Coronary artery (tissue), 2 donors: Measurements from ENCODE around the gene IAH1.

Source experiments
- DNase-seq: peaks from one replicate; pipeline ENCODE4 v3.0.0-alpha.2; 2017; ENCODE audit warnings: low spot score
- H3K27ac ChIP-seq, 2 donors: fragments of 200-600 bp; sonication (generic); one replicate each; pipeline ENCODE4 v1.5.1; 2016 to 2019
- H3K4me3 ChIP-seq: fragments of 200-600 bp; sonication (generic); 2 replicates; pipeline ENCODE4 v1.5.1; 2016; ENCODE audit warnings: mild to moderate bottlenecking, moderate library complexity
- CTCF ChIP-seq: fragments of 200-600 bp; sonication (generic); IDR thresholded peaks from one replicate; pipeline ENCODE4 v1.5.1; 2019; ENCODE audit warnings: antibody characterized with exemption

The IAH1 gene

GRCh38 chr2:9473308-9473984 is 905 bp upstream of the IAH1 start:
- no peak for DNase-seq
- H3K4me3 ChIP-seq = peak overlapping the region; percentile 94
- H3K27ac ChIP-seq = peak overlapping the region; percentile 93 to 94
- TF ChIP-seq CTCF = no peak

GRCh38 chr2:9473985-9474360 is 378 bp upstream of the IAH1 start:
- no peak for TF ChIP-seq CTCF
- Histone ChIP-seq H3K27ac (peak overlapping the region; percentile 93 to 94), H3K4me3 (peak overlapping the region; percentile 94)
- no peak for DNase-seq

GRCh38 chr2:9477914-9478313 is 3.6 kb downstream of the IAH1 start:
- no peak for TF ChIP-seq CTCF
- Histone ChIP-seq H3K4me3 (no peak overlapping the region), H3K27ac (no peak overlapping the region)
- no peak for DNase-seq

GRCh38 chr2:9478526-9478925 is 4.2 kb downstream of the IAH1 start:
- DNase-seq = no peak
- no peak for TF ChIP-seq CTCF
- Histone ChIP-seq H3K4me3 (no peak overlapping the region), H3K27ac (peak overlapping the region in 1 of 2 donors; percentile 47)

- no peak overlapping the region for H3K27ac ChIP-seq
- DNase-seq = no peak
- H3K4me3 ChIP-seq = no peak overlapping the region
- TF ChIP-seq CTCF = no peak
These were observed 5.8 kb downstream of the IAH1 start for GRCh38 chr2:9480157-9480556.

GRCh38 chr2:9483107-9483506 is 8.8 kb downstream of the IAH1 start:
- no peak for DNase-seq
- no peak overlapping the region for H3K27ac ChIP-seq
- H3K4me3 ChIP-seq = no peak overlapping the region
- TF ChIP-seq CTCF = no peak

GRCh38 chr2:9484533-9484932 is 10.2 kb downstream of the IAH1 start:
- DNase-seq = no peak
- H3K27ac ChIP-seq = no peak overlapping the region
- no peak overlapping the region for H3K4me3 ChIP-seq
- no peak for TF ChIP-seq CTCF
